ENCODE results near the gene FAM133A.

DNA sequence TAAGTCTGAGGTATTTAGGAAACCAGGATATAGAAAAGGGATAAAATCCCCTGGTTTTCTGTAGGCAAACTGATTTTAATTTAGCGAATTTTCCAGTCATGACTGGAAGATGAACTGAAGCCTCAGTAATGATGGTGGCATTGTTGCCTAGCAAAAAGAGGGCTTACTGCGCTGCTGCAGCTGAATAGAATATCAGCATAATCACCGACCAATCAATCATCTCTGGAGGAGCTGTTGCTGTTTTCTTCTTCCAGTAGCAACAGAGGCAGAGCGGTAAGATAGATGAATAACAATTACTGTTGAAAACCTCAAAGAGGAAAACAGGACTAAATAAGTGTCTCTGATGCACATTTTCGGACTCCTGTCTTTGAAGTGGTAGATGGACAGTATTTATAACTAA lies 86.2 kb downstream of the FAM133A start:
- TF ChIP-seq POLR2A (IDR thresholded peaks at IDR 0.05; ENCODE audit: insufficient read depth in 1 of 2, low read depth in 2 of 2, low read length in 2 of 2) (no peak), POLR2AphosphoS5 (IDR thresholded peaks at IDR 0.05; ENCODE audit: low read depth, low read length) (no peak), SMARCC2 (IDR thresholded peaks at IDR 0.05) (no peak), HDAC1 (CRISPR knock-in tag; IDR thresholded peaks at IDR 0.05) (no peak), CTCF (CRISPR knock-in tag; IDR thresholded peaks at IDR 0.05) (no peak), EZH2 (conservative IDR thresholded peaks at IDR 0.05; ENCODE audit: low read depth, low read length) (no peak), JUNB (CRISPR knock-in tag; IDR thresholded peaks at IDR 0.05; ENCODE audit: borderline replicate concordance) (no peak)
- TF ChIP-seq, protein P1, sequence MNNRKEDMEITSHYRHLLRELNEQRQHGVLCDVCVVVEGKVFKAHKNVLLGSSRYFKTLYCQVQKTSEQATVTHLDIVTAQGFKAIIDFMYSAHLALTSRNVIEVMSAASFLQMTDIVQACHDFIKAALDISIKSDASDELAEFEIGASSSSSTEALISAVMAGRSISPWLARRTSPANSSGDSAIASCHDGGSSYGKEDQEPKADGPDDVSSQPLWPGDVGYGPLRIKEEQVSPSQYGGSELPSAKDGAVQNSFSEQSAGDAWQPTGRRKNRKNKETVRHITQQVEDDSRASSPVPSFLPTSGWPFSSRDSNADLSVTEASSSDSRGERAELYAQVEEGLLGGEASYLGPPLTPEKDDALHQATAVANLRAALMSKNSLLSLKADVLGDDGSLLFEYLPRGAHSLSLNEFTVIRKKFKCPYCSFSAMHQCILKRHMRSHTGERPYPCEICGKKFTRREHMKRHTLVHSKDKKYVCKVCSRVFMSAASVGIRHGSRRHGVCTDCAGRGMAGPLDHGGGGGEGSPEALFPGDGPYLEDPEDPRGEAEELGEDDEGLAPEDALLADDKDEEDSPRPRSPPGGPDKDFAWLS (CRISPR knock-in tag; IDR thresholded peaks at IDR 0.05; ENCODE audit: borderline replicate concordance) = no peak
